ENCODE data around the gene BIRC2. TPM values are rescaled to one million over a fixed set of nuclear protein-coding genes. Genes with fewer than 3 reads are reported as not detected.

BIRC2 gene
- total and polyA plus RNA-seq, 2 of the 4 experiments (the other 2 are of a cell fraction) = 48.0 to 204 TPM

DNA sequence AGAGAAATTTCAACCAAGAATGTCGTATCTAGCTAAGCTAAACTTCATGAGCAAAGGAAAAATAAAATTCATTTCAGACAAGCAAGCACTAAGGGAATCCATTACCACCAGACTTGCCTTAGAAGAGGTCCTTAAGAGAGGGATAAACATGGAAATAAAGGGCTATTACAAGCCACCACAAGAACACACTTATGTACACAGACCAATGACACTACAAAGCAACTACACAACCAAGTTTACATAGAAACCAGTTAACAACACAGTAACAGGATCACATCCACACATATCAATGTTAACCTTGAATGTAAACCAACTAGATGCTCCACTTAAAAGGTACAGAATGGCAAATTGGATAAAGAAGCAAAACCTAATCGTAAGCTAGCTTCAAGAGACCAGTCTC is 67.5 kb downstream of the BIRC2 start:
- H4K5ac ChIP-seq (ENCODE audit: low read depth, low read length) = no peak overlapping the region
- peaks cover 20 to 62% of the 10 kb centered on the region in 2 experiments for H3K79me1 ChIP-seq (ENCODE audit: low read depth in 1 of 2, low read length in 2 of 2)
- no peak overlapping the region for H3K18ac ChIP-seq (ENCODE audit: low read depth, low read length)
- ATAC-seq (ENCODE audit: low read depth) = no peak
- ChIA-PET POLR2A (ENCODE audit: unreplicated experiment) (no interaction called here), CTCF (no interaction called here)
- H3K9ac ChIP-seq (ENCODE audit: low read depth, low read length) = no peak overlapping the region
- H2AK9ac ChIP-seq (replicated peaks; ENCODE audit: low read depth, low read length, poor library complexity) = no peak overlapping the region
- no peak overlapping the region for H2BK20ac ChIP-seq (ENCODE audit: low read depth, low read length)
- H2BK120ac ChIP-seq (ENCODE audit: low read depth, low read length) = no peak overlapping the region
- H3K36me3 ChIP-seq (ENCODE audit: control insufficient read depth, insufficient read depth, low read length) = peaks cover 1% of the 10 kb centered on the region; the same call in 1 of the 2 replicates
- BruUV-seq (replicated peaks) = no TSS peak
- no peak overlapping the region for H2AK5ac ChIP-seq (ENCODE audit: low read depth, low read length)
- H2BK5ac ChIP-seq (ENCODE audit: low read depth, low read length, poor library complexity, severe bottlenecking) = no peak overlapping the region
- in situ Hi-C loops (cut with MboI; ENCODE audit: low sequenced_read_pairs) (no loop called here), dilution Hi-C loops (cut with HindIII; ENCODE audit: low sequenced_read_pairs, unreplicated experiment) (no loop called here), intact Hi-C loops (cut with micrococcal nuclease) (no loop called here)
- H3K56ac ChIP-seq (ENCODE audit: extremely low read depth, insufficient read depth, low read length) = no peak overlapping the region
- H3K27me3 ChIP-seq (ENCODE audit: control insufficient read depth, insufficient read depth, low read length) = no peaks in the 10 kb centered on the region
- no peak overlapping the region for H2AFZ ChIP-seq (replicated peaks; ENCODE audit: low read length, poor library complexity)
- H3K23ac ChIP-seq (ENCODE audit: low read depth, low read length) = no peak overlapping the region
- no peak overlapping the region for H4K8ac ChIP-seq (ENCODE audit: low read depth in 2 of 2, low read length in 2 of 2)
- no peak overlapping the region for H3K4ac ChIP-seq (ENCODE audit: low read depth, low read length)
- TF ChIP-seq CEBPB (IDR thresholded peaks at IDR 0.05; ENCODE audit: low read depth, low read length) (no peak), MXI1 (IDR thresholded peaks at IDR 0.05; ENCODE audit: borderline replicate concordance, low read depth, low read length) (no peak), CTCF (conservative IDR thresholded peaks at IDR 0.05; ENCODE audit: low read depth, low read length) (no peak), MAFK (IDR thresholded peaks at IDR 0.05; ENCODE audit: low read depth, low read length) (no peak), NFE2L2 (IDR thresholded peaks at IDR 0.05; ENCODE audit: low read depth, low read length) (no peak), RAD21 (IDR thresholded peaks at IDR 0.05; ENCODE audit: low read length) (no peak), POLR2A (IDR thresholded peaks at IDR 0.05; ENCODE audit: low read depth, low read length) (no peak)
- TF ChIP-seq, protein P1, sequence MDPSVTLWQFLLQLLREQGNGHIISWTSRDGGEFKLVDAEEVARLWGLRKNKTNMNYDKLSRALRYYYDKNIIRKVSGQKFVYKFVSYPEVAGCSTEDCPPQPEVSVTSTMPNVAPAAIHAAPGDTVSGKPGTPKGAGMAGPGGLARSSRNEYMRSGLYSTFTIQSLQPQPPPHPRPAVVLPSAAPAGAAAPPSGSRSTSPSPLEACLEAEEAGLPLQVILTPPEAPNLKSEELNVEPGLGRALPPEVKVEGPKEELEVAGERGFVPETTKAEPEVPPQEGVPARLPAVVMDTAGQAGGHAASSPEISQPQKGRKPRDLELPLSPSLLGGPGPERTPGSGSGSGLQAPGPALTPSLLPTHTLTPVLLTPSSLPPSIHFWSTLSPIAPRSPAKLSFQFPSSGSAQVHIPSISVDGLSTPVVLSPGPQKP (IDR thresholded peaks at IDR 0.05; ENCODE audit: borderline replicate concordance, low read depth, low read length) = no peak
- H3K4me3 ChIP-seq (ENCODE audit: insufficient read depth, low read depth, low read length) = no peak overlapping the region
- H3K14ac ChIP-seq (replicated peaks; ENCODE audit: low read depth, low read length) = no peak overlapping the region
- no peak overlapping the region for H3K27ac ChIP-seq (ENCODE audit: insufficient read depth, low read length)
- H4K20me1 ChIP-seq (ENCODE audit: insufficient read depth, low read length) = peaks cover 32% of the 10 kb centered on the region; the same call in 1 of the 2 replicates
- H3K9me3 ChIP-seq (ENCODE audit: control insufficient read depth, insufficient read depth, low read length) = no peaks in the 10 kb centered on the region; the same call in 1 of the 2 replicates
- DNase-seq = no peak
- peaks cover 9% of the 10 kb centered on the region for H3K4me1 ChIP-seq (ENCODE audit: control insufficient read depth, insufficient read depth, low read length)
- H4K91ac ChIP-seq (ENCODE audit: insufficient read depth, low read depth, low read length) = no peak overlapping the region
- H3K4me2 ChIP-seq (ENCODE audit: low read depth, low read length) = no peak overlapping the region
- no CpG with 5 or more reads among the region's 2 CpGs for WGBS, 2 experiments (ENCODE audit: extremely low coverage in 2 of 2, insufficient read length in 1 of 2)
- no peak overlapping the region for H2BK15ac ChIP-seq (ENCODE audit: low read depth, low read length)
- H3K9me1 ChIP-seq (ENCODE audit: insufficient read depth, low read length) = peaks cover 13% of the 10 kb centered on the region
